ENCODE measurements around the gene ELP4.

DNA sequence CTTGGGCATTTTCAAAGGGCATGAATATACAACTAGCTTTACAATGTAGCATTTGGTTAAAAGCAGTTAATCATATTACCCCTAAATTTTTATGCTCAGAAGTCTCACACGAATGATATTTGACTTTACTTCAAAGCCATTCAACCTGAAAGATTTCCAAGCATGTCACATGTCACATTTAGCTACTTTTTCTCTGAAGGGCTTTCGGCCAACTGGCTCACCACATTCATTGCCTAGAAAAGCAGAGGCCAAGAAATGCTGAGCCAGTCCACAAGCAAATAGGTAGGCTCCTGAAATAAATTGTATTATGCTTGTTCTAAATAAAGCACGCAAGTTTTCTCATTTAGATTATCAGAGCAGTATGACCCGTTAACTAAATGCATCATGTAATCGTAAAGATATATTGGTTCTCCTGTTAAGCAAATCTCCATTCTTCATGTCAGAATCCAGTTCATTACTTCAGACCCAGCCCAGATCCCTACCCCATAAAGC is 271.0 kb downstream of the ELP4 start:
- TF ChIP-seq POLR2A (IDR thresholded peaks at IDR 0.05): no peak
- TF ChIP-seq, protein P1, sequence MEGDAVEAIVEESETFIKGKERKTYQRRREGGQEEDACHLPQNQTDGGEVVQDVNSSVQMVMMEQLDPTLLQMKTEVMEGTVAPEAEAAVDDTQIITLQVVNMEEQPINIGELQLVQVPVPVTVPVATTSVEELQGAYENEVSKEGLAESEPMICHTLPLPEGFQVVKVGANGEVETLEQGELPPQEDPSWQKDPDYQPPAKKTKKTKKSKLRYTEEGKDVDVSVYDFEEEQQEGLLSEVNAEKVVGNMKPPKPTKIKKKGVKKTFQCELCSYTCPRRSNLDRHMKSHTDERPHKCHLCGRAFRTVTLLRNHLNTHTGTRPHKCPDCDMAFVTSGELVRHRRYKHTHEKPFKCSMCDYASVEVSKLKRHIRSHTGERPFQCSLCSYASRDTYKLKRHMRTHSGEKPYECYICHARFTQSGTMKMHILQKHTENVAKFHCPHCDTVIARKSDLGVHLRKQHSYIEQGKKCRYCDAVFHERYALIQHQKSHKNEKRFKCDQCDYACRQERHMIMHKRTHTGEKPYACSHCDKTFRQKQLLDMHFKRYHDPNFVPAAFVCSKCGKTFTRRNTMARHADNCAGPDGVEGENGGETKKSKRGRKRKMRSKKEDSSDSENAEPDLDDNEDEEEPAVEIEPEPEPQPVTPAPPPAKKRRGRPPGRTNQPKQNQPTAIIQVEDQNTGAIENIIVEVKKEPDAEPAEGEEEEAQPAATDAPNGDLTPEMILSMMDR (IDR thresholded peaks at IDR 0.05): no peak
